Skeletal muscle satellite cell (primary cell): ENCODE results near the gene TSHZ2.

Source experiments
- H3K27me3 ChIP-seq: 2 replicates; pipeline ENCODE4 v1.7.0; 2013; ENCODE audit warnings: low read length; ENCODE audit not compliant: control insufficient read depth, insufficient read depth
- H3K36me3 ChIP-seq: 2 replicates; pipeline ENCODE4 v1.7.0; 2013; ENCODE audit warnings: mild to moderate bottlenecking, control low read depth, low read length; ENCODE audit not compliant: insufficient read depth
- H3K4me1 ChIP-seq: 2 replicates; pipeline ENCODE4 v1.7.0; 2013; ENCODE audit warnings: low read length; ENCODE audit not compliant: control insufficient read depth, insufficient read depth
- H3K4me2 ChIP-seq: 2 replicates; pipeline ENCODE4 v1.7.0; 2013; ENCODE audit warnings: mild to moderate bottlenecking, low read length
- H3K4me3 ChIP-seq: 2 replicates; pipeline ENCODE4 v1.7.0; 2013; ENCODE audit warnings: low read length
- H3K9ac ChIP-seq: 2 replicates; pipeline ENCODE4 v1.7.0; 2013; ENCODE audit warnings: mild to moderate bottlenecking, low read depth, low read length, moderate library complexity
- H3K9me3 ChIP-seq: replicated peaks from 2 replicates; pipeline ENCODE4 v1.7.0; 2013; ENCODE audit warnings: mild to moderate bottlenecking, control low read depth, low read length

TSHZ2 gene

GRCh38 chr20:53274807-53275206, 302.6 kb downstream of the TSHZ2 start:
- Histone ChIP-seq H3K36me3 (no peaks in the 10 kb centered on the region), H3K4me3 (no peak overlapping the region), H3K9me3 (no peaks in the 10 kb centered on the region), H3K27me3 (no peaks in the 10 kb centered on the region), H3K4me2 (no peak overlapping the region), H3K9ac (no peak overlapping the region), H3K4me1 (no peaks in the 10 kb centered on the region)

GRCh38 chr20:53276143-53276542, 304.0 kb downstream of the TSHZ2 start:
- Histone ChIP-seq H3K4me1 (no peaks in the 10 kb centered on the region), H3K4me3 (no peak overlapping the region), H3K9me3 (no peaks in the 10 kb centered on the region), H3K9ac (no peak overlapping the region), H3K27me3 (no peaks in the 10 kb centered on the region), H3K4me2 (no peak overlapping the region), H3K36me3 (no peaks in the 10 kb centered on the region)

- no peak overlapping the region for H3K4me2 ChIP-seq
- H3K4me3 ChIP-seq = no peak overlapping the region
- no peaks in the 10 kb centered on the region for H3K4me1 ChIP-seq
- H3K27me3 ChIP-seq = peaks cover under 1% of the 10 kb centered on the region
- no peaks in the 10 kb centered on the region for H3K9me3 ChIP-seq
- H3K9ac ChIP-seq = no peak overlapping the region
- H3K36me3 ChIP-seq = no peaks in the 10 kb centered on the region
These were observed 306.4 kb downstream of the TSHZ2 start for GRCh38 chr20:53278555-53278954.

- peaks cover 9% of the 10 kb centered on the region for H3K27me3 ChIP-seq
- H3K9ac ChIP-seq = no peak overlapping the region
- no peak overlapping the region for H3K4me3 ChIP-seq
- H3K4me2 ChIP-seq = no peak overlapping the region
- no peaks in the 10 kb centered on the region for H3K4me1 ChIP-seq
- H3K36me3 ChIP-seq = no peaks in the 10 kb centered on the region
- no peaks in the 10 kb centered on the region for H3K9me3 ChIP-seq
These were observed 307.6 kb downstream of the TSHZ2 start for GRCh38 chr20:53279735-53280134.

- Histone ChIP-seq H3K4me3 (no peak overlapping the region), H3K4me1 (no peaks in the 10 kb centered on the region), H3K9ac (no peak overlapping the region), H3K4me2 (no peak overlapping the region), H3K36me3 (no peaks in the 10 kb centered on the region), H3K9me3 (no peaks in the 10 kb centered on the region), H3K27me3 (peaks cover 9% of the 10 kb centered on the region)
These were observed 309.5 kb downstream of the TSHZ2 start for GRCh38 chr20:53281557-53282117.

- H3K4me3 ChIP-seq = no peak overlapping the region
- no peak overlapping the region for H3K9ac ChIP-seq
- no peak overlapping the region for H3K4me2 ChIP-seq
- H3K36me3 ChIP-seq = no peaks in the 10 kb centered on the region
- H3K4me1 ChIP-seq = no peaks in the 10 kb centered on the region
- no peaks in the 10 kb centered on the region for H3K9me3 ChIP-seq
- H3K27me3 ChIP-seq = peaks cover 9% of the 10 kb centered on the region
These were observed 310.2 kb downstream of the TSHZ2 start for GRCh38 chr20:53282217-53282955.

- Histone ChIP-seq H3K4me2 (no peak overlapping the region), H3K9me3 (no peaks in the 10 kb centered on the region), H3K9ac (no peak overlapping the region), H3K4me3 (no peak overlapping the region), H3K27me3 (peaks cover 9% of the 10 kb centered on the region), H3K36me3 (no peaks in the 10 kb centered on the region), H3K4me1 (no peaks in the 10 kb centered on the region)
These were observed 310.9 kb downstream of the TSHZ2 start for GRCh38 chr20:53283011-53283410.

GRCh38 chr20:53283597-53283996, 311.4 kb downstream of the TSHZ2 start:
- no peak overlapping the region for H3K4me2 ChIP-seq
- no peaks in the 10 kb centered on the region for H3K4me1 ChIP-seq

GRCh38 chr20:53284256-53284655, 312.1 kb downstream of the TSHZ2 start:
- Histone ChIP-seq H3K4me2 (no peak overlapping the region), H3K4me3 (no peak overlapping the region), H3K9ac (no peak overlapping the region), H3K9me3 (no peaks in the 10 kb centered on the region), H3K36me3 (no peaks in the 10 kb centered on the region), H3K27me3 (peaks cover 9% of the 10 kb centered on the region), H3K4me1 (no peaks in the 10 kb centered on the region)

More at GRCh38 chr20:53283597-53283996, 311.4 kb downstream of the TSHZ2 start:
- H3K27me3 ChIP-seq = peaks cover 9% of the 10 kb centered on the region
- H3K9ac ChIP-seq = no peak overlapping the region
- no peaks in the 10 kb centered on the region for H3K9me3 ChIP-seq
- H3K4me3 ChIP-seq = no peak overlapping the region
- no peaks in the 10 kb centered on the region for H3K36me3 ChIP-seq

- H3K9me3 ChIP-seq = no peaks in the 10 kb centered on the region
- H3K4me3 ChIP-seq = no peak overlapping the region
- no peaks in the 10 kb centered on the region for H3K36me3 ChIP-seq
- H3K4me2 ChIP-seq = no peak overlapping the region
- H3K4me1 ChIP-seq = no peaks in the 10 kb centered on the region
- H3K27me3 ChIP-seq = peaks cover 9% of the 10 kb centered on the region
- H3K9ac ChIP-seq = no peak overlapping the region
These were observed 312.5 kb downstream of the TSHZ2 start for GRCh38 chr20:53284696-53285095.

GRCh38 chr20:53287357-53288042, 315.3 kb downstream of the TSHZ2 start:
- no peaks in the 10 kb centered on the region for H3K36me3 ChIP-seq
- H3K4me1 ChIP-seq = no peaks in the 10 kb centered on the region
- H3K9me3 ChIP-seq = no peaks in the 10 kb centered on the region
- H3K4me3 ChIP-seq = no peak overlapping the region
- no peak overlapping the region for H3K9ac ChIP-seq
- peaks cover 9% of the 10 kb centered on the region for H3K27me3 ChIP-seq
- no peak overlapping the region for H3K4me2 ChIP-seq
